H1 (cell line): ENCODE measurements around the gene TEKTIP1. TPM values are rescaled to one million over a fixed set of nuclear protein-coding genes. Genes with fewer than 3 reads are reported as not detected.
"Not testable (repeated sequence)": the region's sequence is repeated elsewhere in the genome, so short reads cannot be mapped to it uniquely, and the experiment has no call there.

Experiments
- CTCF ChIA-PET: fragments of 300-600 bp; sonication (Branson Sonifier 250); formaldehyde crosslinking; loops from one replicate; lab custom pipeline; 2021; ENCODE audit not compliant: partially characterized antibody; lab: Charles Lee
- POLR2A ChIA-PET: fragments of 300-600 bp; sonication (Branson Sonifier 250); formaldehyde crosslinking; loops from one replicate; lab custom pipeline; 2021; ENCODE audit warnings: inconsistent platforms; ENCODE audit not compliant: partially characterized antibody; lab: Charles Lee
- DNase-seq, 2 experiments: peaks; one replicate each; pipeline versions ENCODE4 v3.0.0 to v3.0.0-alpha.2; 2010 to 2022; ENCODE audit warnings: low spot score in 2 of 2, low read depth in 1 of 2, mixed read lengths in 1 of 2
- FAIRE-seq: peaks from 2 replicates; lab custom pipeline; 2011; peaks lifted over from hg19 to GRCh38; lab: Jason Lieb, UNC
- H2AFZ ChIP-seq: 2 replicates; pipeline ENCODE4 v1.8.1; 2012; ENCODE audit warnings: low read length, inconsistent platforms
- H2AK5ac ChIP-seq: 2 replicates; pipeline ENCODE4 v1.6.1; 2013; ENCODE audit warnings: low read depth, low read length
- H2BK120ac ChIP-seq: replicated peaks from 2 replicates; pipeline ENCODE3; 2013; ENCODE audit warnings: low read depth, low read length, inconsistent platforms
- H2BK12ac ChIP-seq: 2 replicates; pipeline ENCODE4 v1.6.1; 2013; ENCODE audit warnings: low read depth, low read length
- H2BK15ac ChIP-seq: 2 replicates; pipeline ENCODE4 v1.6.1; 2013; ENCODE audit warnings: low read length
- H2BK20ac ChIP-seq: 2 replicates; pipeline ENCODE4 v1.6.1; 2013; ENCODE audit warnings: low read length
- H2BK5ac ChIP-seq: 2 replicates; pipeline ENCODE4 v1.6.1; 2013; ENCODE audit warnings: low read depth, low read length
- H3K14ac ChIP-seq: 2 replicates; pipeline ENCODE4 v1.6.1; 2013; ENCODE audit warnings: inconsistent platforms; ENCODE audit not compliant: insufficient read length
- H3K18ac ChIP-seq: 2 replicates; pipeline ENCODE4 v1.6.1; 2013; ENCODE audit warnings: low read length; ENCODE audit errors: extremely low read depth
- H3K23ac ChIP-seq: 2 replicates; pipeline ENCODE4 v1.6.1; 2013; ENCODE audit warnings: inconsistent platforms; ENCODE audit not compliant: insufficient read length
- H3K23me2 ChIP-seq: 2 replicates; pipeline ENCODE4 v1.6.1; 2013; ENCODE audit warnings: low read depth, low read length
- H3K27ac ChIP-seq: 2 replicates; pipeline ENCODE4 v1.6.1; 2011; ENCODE audit warnings: low read depth, low read length, inconsistent platforms
- H3K27me3 ChIP-seq, 4 experiments: replicated peaks in 1 of 4; 1 replicate in 1 of 4; 2 replicates in 3 of 4; pipeline versions ENCODE4 v1.6.1 to v1.8.1; 2011 to 2013; ENCODE audit warnings: low read length in 3 of 4, mild to moderate bottlenecking in 3 of 4, inconsistent platforms in 2 of 4, mixed read lengths in 2 of 4, moderate library complexity in 1 of 4; ENCODE audit not compliant: control insufficient read depth in 3 of 4, insufficient read depth in 3 of 4; ENCODE audit errors: extremely low read depth in 1 of 4
- H3K36me3 ChIP-seq, 4 experiments: 2 replicates each; pipeline versions ENCODE4 v1.6.1 to v1.8.1; 2011 to 2013; ENCODE audit warnings: mild to moderate bottlenecking in 4 of 4, low read length in 3 of 4, moderate library complexity in 2 of 4, control low read depth in 1 of 4, inconsistent platforms in 1 of 4; ENCODE audit not compliant: insufficient read depth in 4 of 4, control insufficient read depth in 2 of 4
- H3K4ac ChIP-seq: replicated peaks from 2 replicates; pipeline ENCODE3; 2013; ENCODE audit warnings: low read length, low read depth, mixed read lengths, inconsistent platforms; ENCODE audit not compliant: insufficient read length
- H3K4me1 ChIP-seq, 4 experiments: replicated peaks in 1 of 4; 1 replicate in 1 of 4; 2 replicates in 3 of 4; pipeline versions ENCODE4 v1.6.1 to v1.8.1; 2011 to 2013; ENCODE audit warnings: low read length in 3 of 4, inconsistent platforms in 2 of 4, mixed read lengths in 1 of 4; ENCODE audit not compliant: insufficient read depth in 4 of 4, control insufficient read depth in 3 of 4
- H3K4me2 ChIP-seq, 2 experiments: 2 replicates each; pipeline versions ENCODE4 v1.6.1 to v1.8.1; 2011 to 2013; ENCODE audit warnings: low read depth in 2 of 2, low read length in 2 of 2, control low read depth in 1 of 2, inconsistent platforms in 1 of 2, mild to moderate bottlenecking in 1 of 2; ENCODE audit not compliant: insufficient read depth in 1 of 2
- H3K4me3 ChIP-seq, 4 experiments: fragments of 200-600, 300-600 bp in 1 of 4; sonication (generic), shearing (Covaris generic), sonication (Bioruptor Twin) in 1 of 4; 2 replicates each; pipeline versions ENCODE4 v1.5.1 to v1.8.1; 2011 to 2016; ENCODE audit warnings: low read length in 4 of 4, low read depth in 3 of 4, control low read depth in 2 of 4, inconsistent platforms in 2 of 4, mild to moderate bottlenecking in 2 of 4, mixed read lengths in 1 of 4, moderate library complexity in 1 of 4; ENCODE audit not compliant: insufficient read depth in 2 of 4; ENCODE audit errors: extremely low read depth in 1 of 4
- H3K56ac ChIP-seq: replicated peaks from 2 replicates; pipeline ENCODE3; 2013; ENCODE audit warnings: low read depth, mild to moderate bottlenecking, mixed read lengths, low read length, inconsistent platforms; ENCODE audit not compliant: insufficient read length
- H3K79me1 ChIP-seq: 2 replicates; pipeline ENCODE4 v1.6.1; 2013; ENCODE audit warnings: low read depth, low read length, control low read depth
- H3K79me2 ChIP-seq, 2 experiments: 2 replicates each; pipeline versions ENCODE4 v1.6.1 to v1.8.1; 2012 to 2013; ENCODE audit warnings: low read length in 2 of 2, mild to moderate bottlenecking in 2 of 2, inconsistent platforms in 1 of 2; ENCODE audit not compliant: insufficient read depth in 2 of 2, control insufficient read depth in 1 of 2
- H3K9ac ChIP-seq, 4 experiments: replicated peaks in 1 of 4; 1 replicate in 1 of 4; 2 replicates in 3 of 4; pipeline versions ENCODE4 v1.6.1 to v1.8.1; 2011 to 2013; ENCODE audit warnings: low read depth in 3 of 4, low read length in 3 of 4, control low read depth in 2 of 4, mild to moderate bottlenecking in 2 of 4, moderate library complexity in 2 of 4, inconsistent platforms in 1 of 4; ENCODE audit errors: extremely low read depth in 1 of 4
- H3K9me3 ChIP-seq, 2 experiments: 2 replicates each; pipeline versions ENCODE4 v1.6.1 to v1.8.1; 2012 to 2013; ENCODE audit warnings: mild to moderate bottlenecking in 2 of 2, moderate library complexity in 2 of 2, control low read depth in 1 of 2, inconsistent platforms in 1 of 2, low read depth in 1 of 2, low read length in 1 of 2, mixed read lengths in 1 of 2; ENCODE audit not compliant: insufficient read depth in 2 of 2
- H4K20me1 ChIP-seq, 2 experiments: replicated peaks in 1 of 2; 2 replicates each; pipeline versions ENCODE3 to v1.8.1; 2011 to 2013; ENCODE audit warnings: inconsistent platforms in 2 of 2, low read length in 2 of 2, mild to moderate bottlenecking in 1 of 2; ENCODE audit not compliant: insufficient read depth in 2 of 2, control insufficient read depth in 1 of 2
- H4K5ac ChIP-seq: 2 replicates; pipeline ENCODE4 v1.6.1; 2013; ENCODE audit warnings: low read length, low read depth, mixed read lengths, inconsistent platforms; ENCODE audit not compliant: insufficient read length
- H4K8ac ChIP-seq: 2 replicates; pipeline ENCODE4 v1.8.0; 2013; ENCODE audit warnings: mild to moderate bottlenecking, moderate library complexity, low read length, inconsistent platforms; ENCODE audit not compliant: insufficient read depth; ENCODE audit errors: extremely low read depth
- H4K91ac ChIP-seq: replicated peaks from 2 replicates; pipeline ENCODE3; 2013; ENCODE audit warnings: low read length, mixed read lengths, inconsistent platforms; ENCODE audit not compliant: insufficient read length
- WGBS, 2 experiments: shearing (Covaris generic) in 1 of 2; methylation state at CpG; one replicate each; pipeline versions ENCODE4 v1.1.6 to v1.1.7; 2013 to 2015; ENCODE audit warnings: low lambda C conversion rate in 2 of 2, mixed read lengths in 2 of 2, inconsistent platforms in 1 of 2, low coverage in 1 of 2, missing lambda C conversion rate in 1 of 2; ENCODE audit not compliant: insufficient replicate concordance in 2 of 2, insufficient coverage in 1 of 2, insufficient read length in 1 of 2; ENCODE audit errors: extremely low coverage in 1 of 2, missing lambda C conversion rate in 1 of 2; 5-methylcytosine and 5-hydroxymethylcytosine counted together
- polyA plus RNA-seq, 7 experiments: library from polyadenylated mRNA; depleted of rRNA in 3 of 7; stranded (reverse) in 5 of 7; unstranded in 2 of 7; fragments of >200 nt in 5 of 7; fragments of 200-250 nt in 2 of 7; gene quantifications; 1 replicate in 5 of 7; 2 replicates in 1 of 7; 4 replicates in 1 of 7; pipeline versions ENCODE4 v1.2.1 to v1.2.3, GENCODE V29; 2011 to 2013; ENCODE audit warnings: missing spikeins in 2 of 7, mixed read lengths in 2 of 7
- total RNA-seq: library from RNA; stranded (reverse); fragmentation: NEBNext Ultra II Directional; extraction: Animal tissue kit (Norgen Biotek cat#: 25700); gene quantifications from 2 replicates; pipeline ENCODE4 v1.2.1, GENCODE V29; 2021

TEKTIP1 gene
- total and polyA plus RNA-seq, 2 of the 8 experiments (the other 6 are each of a cell fraction or from before 2014, with no cell fraction given): 1.1 TPM; not detected in 1

DNA sequence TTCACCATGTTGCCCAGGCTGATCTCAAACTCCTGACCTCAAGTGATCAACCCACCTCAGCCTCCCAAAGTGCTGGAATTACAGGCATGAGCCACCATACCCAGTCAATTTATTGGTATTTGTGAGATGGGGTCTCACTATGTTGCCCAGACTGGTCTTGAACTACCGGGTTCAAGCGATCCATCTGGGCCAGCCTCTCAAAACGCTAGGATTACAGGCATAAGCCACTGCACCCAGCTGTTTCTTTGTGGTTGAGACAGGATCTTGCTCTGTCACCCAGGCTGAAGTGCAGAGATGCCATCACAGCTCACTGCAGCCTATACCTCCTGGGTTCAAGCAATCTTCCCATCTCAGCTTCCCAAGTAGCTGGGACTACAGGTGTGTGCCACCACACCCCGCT lies 42.8 kb downstream of the TEKTIP1 start:
- not testable (repeated sequence) for H2AK5ac ChIP-seq, H3K79me1 ChIP-seq, H3K14ac ChIP-seq, H3K79me2 ChIP-seq, H4K20me1 ChIP-seq, H2BK5ac ChIP-seq, H3K4me1 ChIP-seq, H3K9ac ChIP-seq, H4K91ac ChIP-seq, H3K9me3 ChIP-seq, H3K4me3 ChIP-seq, H3K56ac ChIP-seq, DNase-seq, H2BK12ac ChIP-seq, FAIRE-seq, H4K8ac ChIP-seq, H4K5ac ChIP-seq, H2BK15ac ChIP-seq, H3K27ac ChIP-seq, H2AFZ ChIP-seq, H3K4me2 ChIP-seq, H3K23ac ChIP-seq, H2BK120ac ChIP-seq, H2BK20ac ChIP-seq, H3K36me3 ChIP-seq, H3K4ac ChIP-seq, H3K18ac ChIP-seq
- 70% methylated on average over 4 of the region's 4 CpGs; no CpG with 5 or more reads in 1 of the 2 experiments for WGBS, 2 experiments
- peaks cover 11 to 24% (median 13%) of the 10 kb centered on the region in 4 experiments; a peak in 6 of 7 replicates for H3K27me3 ChIP-seq
- CTCF ChIA-PET: interaction anchor here (1.0 to 2.4 kb wide), 4 partner anchors 9 to 37 kb away, joined by 3 to 18 read pairs (median 4); no protein-coding TSS in a partner anchor
- POLR2A ChIA-PET: interaction anchor here (1.0 to 1.5 kb wide), 3 partner anchors 9 to 17 kb away, joined by 3 to 4 read pairs (median 4); no protein-coding TSS in a partner anchor
- H3K23me2 ChIP-seq: peaks cover 12% of the 10 kb centered on the region; the same call in 1 of the 2 replicates
